GM12878 (cell line): ENCODE results near the gene KCNAB2. TPM values are rescaled to one million over a fixed set of nuclear protein-coding genes. Genes with fewer than 3 reads are reported as not detected.

Source experiments
- ATAC-seq: fragments of 200-7000 bp; cut with Tn5 transposase; 3 replicates; pipeline ENCODE4 v1.9.1; 2020; ENCODE audit warnings: mild to moderate bottlenecking, moderate library complexity
- BruUV-seq: library from RNA; stranded (reverse); fragments of 400-500 nt; replicated peaks from 2 replicates; lab custom pipeline; 2021; lab: Mats Ljungman, UMichigan
- CTCF ChIA-PET: fragments of 300-600 bp; sonication (Branson Sonifier 250); formaldehyde crosslinking; extraction: SDS; loops from one replicate; lab custom pipeline; 2021; ENCODE audit warnings: inconsistent platforms; lab: Yijun Ruan, JAX
- POLR2A ChIA-PET: fragments of 350-600 bp; formaldehyde crosslinking; extraction: SDS; loops from one replicate; lab custom pipeline; 2021; ENCODE audit warnings: inconsistent platforms; lab: Charles Lee
- RAD21 ChIA-PET: fragments of 300-600 bp; sonication (Branson Sonifier 250); formaldehyde crosslinking; loops from one replicate; lab custom pipeline; 2023; ENCODE audit warnings: antibody characterized with exemption; ENCODE audit not compliant: unreplicated experiment; lab: Charles Lee
- SMC1A ChIA-PET: fragments of 300-600 bp; sonication (Branson Sonifier 250); formaldehyde crosslinking; loops from one replicate; lab custom pipeline; 2023; ENCODE audit not compliant: unreplicated experiment, uncharacterized antibody; lab: Charles Lee
- DNase-seq: peaks from one replicate; pipeline ENCODE4 v3.0.0-alpha.2; 2011; ENCODE audit warnings: low read depth, low spot score
- FAIRE-seq: peaks from 3 replicates; lab custom pipeline; 2011; peaks lifted over from hg19 to GRCh38; lab: Jason Lieb, UNC
- H2AFZ ChIP-seq: 2 replicates; pipeline ENCODE4 v1.6.0; 2011; ENCODE audit warnings: low read depth, low read length, control low read depth; ENCODE audit not compliant: control insufficient read depth
- H3K27ac ChIP-seq: 2 replicates; pipeline ENCODE4 v1.5.1; 2011; ENCODE audit warnings: control low read depth; ENCODE audit not compliant: control insufficient read depth, insufficient read depth
- H3K27me3 ChIP-seq, 2 experiments: replicated peaks in 1 of 2; 2 replicates each; pipeline versions ENCODE4 v1.6.0 to v1.6.1; 2011; ENCODE audit warnings: low read length in 1 of 2; ENCODE audit not compliant: control insufficient read depth in 2 of 2, insufficient read depth in 2 of 2
- H3K36me3 ChIP-seq, 2 experiments: 2 replicates each; pipeline ENCODE4 v1.5.1; 2011; ENCODE audit warnings: low read length in 1 of 2; ENCODE audit not compliant: control insufficient read depth in 2 of 2, insufficient read depth in 2 of 2
- H3K4me1 ChIP-seq: 2 replicates; pipeline ENCODE4 v1.6.1; 2011; ENCODE audit warnings: mild to moderate bottlenecking, low read length, moderate library complexity, mixed read lengths; ENCODE audit not compliant: control insufficient read depth, insufficient read depth
- H3K4me2 ChIP-seq: 2 replicates; pipeline ENCODE4 v1.6.0; 2011; ENCODE audit warnings: control low read depth; ENCODE audit not compliant: control insufficient read depth, insufficient read depth
- H3K4me3 ChIP-seq: fragments of 200-600 bp; sonication (generic); 2 replicates; pipeline ENCODE4 v1.5.1; 2016
- H3K79me2 ChIP-seq: 2 replicates; pipeline ENCODE4 v1.6.0; 2011; ENCODE audit warnings: low read length; ENCODE audit not compliant: control insufficient read depth, insufficient read depth
- H3K9ac ChIP-seq: 2 replicates; pipeline ENCODE4 v1.8.0; 2011; ENCODE audit warnings: low read length, control low read depth, mixed read lengths; ENCODE audit not compliant: control insufficient read depth, insufficient read depth
- H3K9me3 ChIP-seq: replicated peaks from 3 replicates; pipeline ENCODE4 v1.5.1; 2011; ENCODE audit warnings: mild to moderate bottlenecking, low read length; ENCODE audit not compliant: control insufficient read depth, insufficient read depth
- H4K20me1 ChIP-seq: 2 replicates; pipeline ENCODE4 v1.6.0; 2011; ENCODE audit not compliant: control insufficient read depth, insufficient read depth
- E2F8 ChIP-seq: fragments of 450-650 bp; IDR thresholded peaks from 2 replicates; pipeline ENCODE4 v1.6.1; 2018; ENCODE audit warnings: mild to moderate bottlenecking, low read depth, moderate library complexity; ENCODE audit not compliant: partially characterized antibody
- FOXK2 ChIP-seq: fragments of 450-650 bp; IDR thresholded peaks from 2 replicates; pipeline ENCODE4 v1.6.1; 2017; ENCODE audit warnings: mild to moderate bottlenecking, moderate library complexity
- HDGF ChIP-seq: fragments of 450-650 bp; IDR thresholded peaks from 2 replicates; pipeline ENCODE4 v1.6.1; 2016; ENCODE audit warnings: antibody characterized with exemption
- MLLT1 ChIP-seq: fragments of 450-650 bp; IDR thresholded peaks from 2 replicates; pipeline ENCODE4 v1.6.1; 2016; ENCODE audit warnings: mild to moderate bottlenecking
- MYB ChIP-seq: fragments of 150-350 bp; IDR thresholded peaks from 2 replicates; pipeline ENCODE4 v1.6.1; 2014; ENCODE audit warnings: mild to moderate bottlenecking, low read depth, low read length, borderline replicate concordance
- SIN3A ChIP-seq: IDR thresholded peaks from 2 replicates; pipeline ENCODE4 v1.6.1; 2012; ENCODE audit warnings: low read depth, low read length, improper control_type of control experiment
- TBL1XR1 ChIP-seq: IDR thresholded peaks from 2 replicates; pipeline ENCODE4 v1.6.1; 2012; ENCODE audit warnings: low read depth, low read length, improper control_type of control experiment
- WGBS: methylation state at CpG from one replicate; pipeline ENCODE4 v1.1.6; 2016; ENCODE audit warnings: low lambda C conversion rate; ENCODE audit not compliant: insufficient replicate concordance, insufficient coverage; ENCODE audit errors: missing lambda C conversion rate; 5-methylcytosine and 5-hydroxymethylcytosine counted together
- in situ Hi-C: fragments of 300-500 bp; cut with MboI; formaldehyde crosslinking; loops from 9 replicates; pipeline ENCODE4 v1.14.3; 2018; ENCODE audit warnings: mixed read lengths
- intact Hi-C: fragments of 100-400 bp; cut with micrococcal nuclease; formaldehyde crosslinking; loops from one replicate; pipeline ENCODE4 v1.14.2; 2022; ENCODE audit not compliant: unreplicated experiment
- polyA plus RNA-seq, 11 experiments: library from polyadenylated mRNA; depleted of rRNA in 4 of 11; unstranded in 6 of 11; stranded (reverse) in 5 of 11; fragments of >200 nt; fragmentation: Nextera tagmentation in 4 of 11; fragmentation: Illumina TruSeq in 1 of 11; extraction: Ambion mirVana in 4 of 11; extraction: Trizol in 1 of 11; gene quantifications; 1 replicate in 1 of 11; 2 replicates in 10 of 11; pipeline versions ENCODE4 v1.2.1 to v1.2.3, GENCODE V29; 2011 to 2016; ENCODE audit warnings: inconsistent platforms in 2 of 11, missing spikeins in 2 of 11, low read depth in 1 of 11
- total RNA-seq, 4 experiments: library from RNA; depleted of rRNA in 3 of 4; stranded (reverse); fragments of >200 nt in 3 of 4; fragmentation: Illumina TruSeq in 1 of 4; extraction: Trizol in 1 of 4; gene quantifications; 2 replicates each; pipeline versions ENCODE4 v1.2.1 to v1.2.3, GENCODE V29; 2013 to 2021

KCNAB2 gene
- total and polyA plus RNA-seq, 10 of the 15 experiments (the other 5 are each of a cell fraction or from before 2014, with no cell fraction given) = 2.9 to 123 (median 62.4) TPM

- H3K27me3 ChIP-seq = no peaks in the 10 kb centered on the region
- H3K79me2 ChIP-seq = no peaks in the 10 kb centered on the region
- no TSS peak for BruUV-seq
- H4K20me1 ChIP-seq = no peaks in the 10 kb centered on the region
- no peak for FAIRE-seq
- RAD21 ChIA-PET = no interaction called here
- POLR2A ChIA-PET = interaction anchor here (0.6 kb wide), 1 partner anchor 114 kb away, joined by 3 read pairs; no protein-coding TSS in a partner anchor
- H3K4me2 ChIP-seq = no peak overlapping the region
- no peaks in the 10 kb centered on the region for H3K9me3 ChIP-seq
- H2AFZ ChIP-seq = no peak overlapping the region
- CTCF ChIA-PET = no interaction called here
- no peak for ATAC-seq
- DNase-seq = no peak
- no peak overlapping the region for H3K27ac ChIP-seq
- TF ChIP-seq FOXK2 = no peak
- no peak for TF ChIP-seq HDGF
- no peak for TF ChIP-seq MLLT1
- no peak for TF ChIP-seq MYB
- TF ChIP-seq E2F8 = no peak
- no peak for TF ChIP-seq SIN3A
- TF ChIP-seq TBL1XR1 = no peak
- 89% methylated on average over 6 of the region's 6 CpGs for WGBS
- H3K9ac ChIP-seq = no peak overlapping the region
- no peaks in the 10 kb centered on the region for H3K4me1 ChIP-seq
- no peak overlapping the region for H3K4me3 ChIP-seq
- in situ Hi-C loops (no loop called here), intact Hi-C loops (no loop called here)
- SMC1A ChIA-PET = no interaction called here
- peaks cover 0 to 6% of the 10 kb centered on the region in 2 experiments; a peak in 3 of 4 replicates for H3K36me3 ChIP-seq
Observed at GRCh38 chr1:6087958-6088357, 42.3 kb downstream of the KCNAB2 start.
